SK-N-MC (cell line): ENCODE data around the gene CFAP90.

Source experiments
- EZH2 ChIP-seq: fragments of 200-600 bp; sonication (generic); IDR thresholded peaks from one replicate; pipeline ENCODE4 v1.6.1; 2017; ENCODE audit warnings: antibody characterized with exemption
- POLR2AphosphoS5 ChIP-seq: IDR thresholded peaks from 2 replicates; pipeline ENCODE4 v1.6.1; 2012; ENCODE audit warnings: mild to moderate bottlenecking, low read depth, low read length, borderline replicate concordance

DNA sequence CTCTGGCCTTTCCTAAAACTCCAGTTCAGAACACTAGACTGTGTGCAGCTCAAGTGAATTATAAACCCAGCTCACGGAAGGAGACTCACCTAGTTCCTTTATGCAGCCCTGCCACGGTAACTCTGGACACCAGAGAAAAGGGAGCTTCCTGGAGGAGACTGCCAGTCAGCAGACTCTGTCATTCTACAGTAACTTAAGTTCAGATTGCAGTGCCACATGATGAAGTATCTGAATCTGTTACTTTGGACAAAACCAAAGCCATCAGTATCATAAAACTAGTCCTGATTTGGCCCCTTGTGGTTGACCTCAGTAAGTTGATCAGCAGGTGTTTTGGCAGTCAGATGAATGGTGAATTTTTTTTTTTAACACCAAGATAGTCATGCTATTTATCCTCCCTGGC, 20.7 kb upstream of the CFAP90 start:
- TF ChIP-seq EZH2 (no peak), POLR2AphosphoS5 (no peak)
